Measurements from ENCODE around the gene OTOP2. TPM values are rescaled to one million over a fixed set of nuclear protein-coding genes. Genes with fewer than 3 reads are reported as not detected.

The OTOP2 gene
- total RNA-seq, 1 donor from 2014 or later: not detected

DNA sequence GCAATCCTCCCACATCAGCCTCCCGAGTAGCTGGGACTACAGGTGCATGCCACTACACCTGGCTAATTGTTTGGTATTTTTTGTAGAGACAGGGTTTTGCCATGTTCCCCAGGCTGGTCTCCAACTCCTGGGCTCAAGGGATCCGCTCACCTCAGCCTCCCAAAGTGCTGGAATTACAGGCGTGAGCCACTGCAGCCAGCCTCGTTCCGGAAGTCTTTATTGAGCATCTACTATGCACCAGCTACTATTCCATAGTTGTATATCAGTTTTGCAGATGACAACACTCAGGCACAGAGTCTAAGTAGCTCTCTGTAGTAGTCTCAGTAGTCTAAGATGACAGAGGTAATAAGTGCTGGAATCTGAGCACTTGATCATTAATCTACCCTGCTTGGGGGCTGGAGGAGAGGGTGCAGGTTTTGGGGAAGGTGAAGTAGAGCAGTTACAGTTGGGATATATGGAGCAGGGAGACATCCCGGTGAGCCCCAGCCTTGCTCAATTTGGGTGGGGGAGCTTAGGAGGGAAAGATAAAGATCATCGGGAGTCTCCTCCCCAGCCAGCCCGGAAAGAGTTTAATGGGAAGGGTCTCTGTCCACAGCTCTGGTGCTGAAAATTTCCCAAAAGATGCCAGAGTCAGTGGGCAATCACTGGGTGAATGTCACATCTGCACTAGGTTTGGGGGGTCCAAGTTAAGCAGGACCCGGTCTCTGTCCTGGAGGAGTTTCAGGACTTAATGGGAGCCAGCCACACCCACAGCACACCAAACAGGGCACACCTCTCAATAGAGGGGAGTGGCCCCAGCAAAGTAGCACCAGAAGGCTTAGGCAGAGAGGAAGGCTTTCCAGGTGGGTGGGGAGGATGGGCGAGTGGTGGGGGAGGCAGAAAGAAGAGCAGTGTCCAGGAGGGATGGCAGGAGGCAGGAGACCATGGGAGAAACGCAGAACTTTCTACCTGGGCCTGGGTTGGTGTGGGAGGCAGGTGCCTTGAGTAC is 13.3 kb downstream of the OTOP2 start:
- H3K4me3 ChIP-seq (ENCODE audit: low read depth, low read length): no peak overlapping the region
- DNase-seq (ENCODE audit: low read depth): no peak
- TF ChIP-seq CTCF (conservative IDR thresholded peaks at IDR 0.05; ENCODE audit: low read depth, low read length): no peak

- H3K4me3 ChIP-seq (ENCODE audit: low read depth, low read length): no peak overlapping the region
- TF ChIP-seq CTCF (conservative IDR thresholded peaks at IDR 0.05; ENCODE audit: low read depth, low read length): no peak
- no peak for DNase-seq (ENCODE audit: low read depth)
Measured at GRCh38 chr17:74938194-74938950, 14.3 kb downstream of the OTOP2 start.

DNA sequence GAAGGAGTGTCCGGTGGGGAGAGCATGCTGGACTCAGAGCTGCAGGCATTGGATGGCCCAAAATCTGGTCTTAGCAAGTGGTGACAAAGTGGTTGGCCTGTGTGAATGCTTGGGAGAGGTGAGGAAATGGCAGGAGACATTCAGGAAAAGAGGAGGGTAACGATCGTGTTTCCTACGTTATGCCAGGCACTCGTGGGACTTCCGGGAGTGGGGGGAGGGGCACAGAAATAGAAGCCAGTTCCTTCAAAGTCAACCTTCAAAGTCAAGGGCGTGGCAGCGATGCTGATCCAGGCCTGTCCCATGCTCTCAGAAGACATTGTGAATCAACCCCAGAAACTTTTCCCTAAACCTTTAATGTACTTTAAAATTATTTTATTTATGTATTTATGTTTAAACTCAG is 15.5 kb downstream of the OTOP2 start:
- no peak for TF ChIP-seq CTCF (conservative IDR thresholded peaks at IDR 0.05; ENCODE audit: low read depth, low read length)
- no peak overlapping the region for H3K4me3 ChIP-seq (ENCODE audit: low read depth, low read length)
- no peak for DNase-seq (ENCODE audit: low read depth)

DNA sequence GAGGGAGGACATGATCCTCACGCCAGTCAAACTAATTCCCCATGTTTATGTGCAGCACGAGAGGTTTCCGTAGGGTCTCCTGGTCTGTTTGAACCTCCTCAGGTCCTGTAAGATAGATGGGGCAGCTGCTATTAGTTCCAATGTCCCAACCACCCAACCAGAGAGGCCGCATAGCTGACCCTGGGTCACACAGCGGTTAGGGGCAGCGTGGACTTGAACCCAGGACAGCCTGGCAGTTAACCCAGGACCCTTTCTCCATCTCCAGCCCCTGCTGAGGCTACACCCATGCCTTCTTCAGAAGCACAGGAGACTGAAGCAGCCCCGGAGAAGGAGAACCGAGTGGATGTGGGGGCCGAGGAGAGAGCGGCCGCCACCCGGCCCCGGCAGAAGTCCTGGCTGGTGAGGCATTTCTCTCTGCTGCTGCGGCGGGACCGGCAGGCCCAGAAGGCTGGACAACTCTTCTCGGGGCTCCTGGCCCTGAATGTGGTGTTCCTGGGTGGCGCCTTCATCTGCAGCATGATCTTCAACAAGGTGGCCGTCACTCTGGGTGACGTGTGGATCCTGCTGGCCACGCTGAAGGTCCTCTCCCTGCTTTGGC is 17.2 kb downstream of the OTOP2 start:
- no peak for DNase-seq (ENCODE audit: low read depth)
- no peak for TF ChIP-seq CTCF (conservative IDR thresholded peaks at IDR 0.05; ENCODE audit: low read depth, low read length)
- H3K4me3 ChIP-seq (ENCODE audit: low read depth, low read length): no peak overlapping the region

DNA sequence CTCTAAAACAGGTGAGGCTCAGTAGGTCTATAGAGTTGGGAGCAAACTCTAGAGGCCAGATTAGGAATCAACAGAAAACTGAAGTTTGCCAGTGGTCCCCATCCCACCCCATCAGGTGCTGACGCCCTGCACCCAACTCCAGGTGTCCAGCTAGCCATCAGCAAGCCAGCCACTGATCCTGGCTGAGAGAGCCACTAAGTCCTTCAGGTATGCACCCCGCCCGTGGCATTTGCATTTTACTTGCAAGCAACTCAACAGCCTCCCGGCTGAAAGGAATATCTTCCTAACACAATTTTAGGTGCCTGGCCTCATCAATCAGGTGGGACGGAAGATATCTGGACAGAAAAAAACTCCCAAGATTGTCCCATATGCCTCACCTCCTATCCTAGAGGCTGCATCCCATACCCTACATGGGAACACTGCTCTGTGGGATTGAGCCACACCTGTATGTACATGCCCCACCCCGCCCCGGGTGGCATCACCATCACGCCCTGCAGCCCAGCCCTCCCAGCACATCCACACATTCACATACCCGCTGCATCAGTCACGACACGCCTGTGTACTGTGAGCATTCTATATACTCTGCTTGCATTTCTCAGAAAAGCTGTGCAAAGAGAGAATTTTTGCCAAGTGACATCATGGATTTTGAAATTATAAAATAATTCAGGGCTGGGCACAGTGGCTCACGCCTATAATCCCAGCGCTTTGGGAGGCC is 19.9 kb downstream of the OTOP2 start:
- no peak for DNase-seq (ENCODE audit: low read depth)
- no peak for TF ChIP-seq CTCF (conservative IDR thresholded peaks at IDR 0.05; ENCODE audit: low read depth, low read length)
- no peak overlapping the region for H3K4me3 ChIP-seq (ENCODE audit: low read depth, low read length)

DNA sequence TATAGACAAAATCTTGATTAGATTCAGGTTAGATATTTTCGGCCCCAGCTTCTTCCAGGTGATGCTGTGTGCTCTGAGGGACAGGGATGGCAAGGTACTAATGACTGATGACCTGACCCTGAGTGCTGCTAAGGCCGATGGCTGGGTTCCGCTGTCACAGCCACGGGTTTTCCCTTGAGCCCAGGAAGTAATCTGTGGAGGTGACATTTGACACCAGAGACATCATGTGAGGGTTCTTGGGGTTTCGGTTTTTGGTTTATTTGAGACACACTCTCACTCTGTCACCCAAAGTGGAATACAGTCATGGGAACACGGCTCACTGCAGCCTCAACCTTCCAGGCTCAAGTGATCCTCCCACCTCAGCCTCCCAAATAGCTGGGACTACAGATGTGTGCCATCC is 21.5 kb downstream of the OTOP2 start:
- H3K4me3 ChIP-seq (ENCODE audit: low read depth, low read length): no peak overlapping the region
- DNase-seq (ENCODE audit: low read depth): no peak
- no peak for TF ChIP-seq CTCF (conservative IDR thresholded peaks at IDR 0.05; ENCODE audit: low read depth, low read length)
